ENCODE results near the gene KIAA0513.

Gene KIAA0513

DNA sequence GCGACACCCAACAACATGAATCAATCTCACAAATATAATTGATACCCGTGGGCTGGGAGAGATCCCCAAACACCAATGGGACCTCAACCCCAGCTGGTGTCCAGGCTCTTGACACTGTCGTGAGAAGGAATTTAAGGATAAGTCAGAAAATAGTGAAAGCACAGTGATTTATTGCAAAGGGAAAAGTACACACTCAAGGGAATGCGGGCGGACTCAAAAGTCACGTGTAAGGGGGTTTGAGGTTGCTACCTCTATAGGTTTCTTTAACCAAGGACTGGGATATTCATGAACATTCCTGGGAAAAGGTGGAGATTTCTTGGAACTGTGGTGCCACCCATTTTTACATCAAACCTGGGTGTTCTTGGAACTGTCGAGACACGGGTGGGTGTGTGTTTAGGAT is 10.0 kb upstream of the KIAA0513 start:
- no peak for DNase-seq (ENCODE audit: low spot score)
- no peak for TF ChIP-seq CTCF (IDR thresholded peaks at IDR 0.05; ENCODE audit: extremely low read depth, insufficient read depth, missing control alignments)
- in situ Hi-C loops (cut with MboI; ENCODE audit: low pct_unique_long_range_greater_than_20kb, low sequenced_read_pairs, unreplicated experiment): no loop called here

DNA sequence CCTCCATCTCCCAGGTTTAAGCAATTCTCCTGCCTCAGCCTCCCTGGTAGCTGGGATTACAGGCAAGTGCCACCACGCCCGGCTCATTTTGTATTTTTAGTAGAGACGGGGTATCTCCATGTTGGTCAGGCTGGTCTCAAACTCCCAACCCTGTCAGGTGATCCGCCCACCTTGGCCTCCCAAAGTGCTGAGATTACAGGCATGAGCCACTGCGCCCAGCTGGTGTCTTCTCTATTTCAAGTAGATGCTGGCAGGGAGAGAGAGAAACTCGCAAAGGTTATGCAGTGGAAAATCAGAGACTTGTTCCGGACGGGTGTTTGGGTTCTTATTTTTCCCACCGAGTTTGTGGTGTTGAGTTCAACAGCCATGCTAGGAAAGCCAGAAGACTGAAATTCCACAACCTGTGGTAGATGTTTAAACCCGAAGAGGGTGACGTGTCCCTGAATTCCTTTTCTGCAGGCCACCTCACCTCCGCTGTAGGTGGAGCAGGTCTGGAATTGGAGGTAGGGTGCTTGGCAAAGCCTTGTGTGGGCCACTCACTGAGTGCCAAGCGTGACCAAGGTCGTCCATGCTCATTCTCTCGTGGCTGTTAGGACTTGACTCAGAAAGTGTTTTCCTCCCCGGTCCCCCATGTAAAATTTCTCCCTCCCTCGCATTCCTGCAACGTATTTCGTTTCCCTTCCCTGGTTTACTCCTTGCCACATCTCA is 8.9 kb upstream of the KIAA0513 start:
- no peak for TF ChIP-seq CTCF (IDR thresholded peaks at IDR 0.05; ENCODE audit: extremely low read depth, insufficient read depth, missing control alignments)
- in situ Hi-C loops (cut with MboI; ENCODE audit: low pct_unique_long_range_greater_than_20kb, low sequenced_read_pairs, unreplicated experiment): no loop called here
- DNase-seq (ENCODE audit: low spot score): no peak

DNA sequence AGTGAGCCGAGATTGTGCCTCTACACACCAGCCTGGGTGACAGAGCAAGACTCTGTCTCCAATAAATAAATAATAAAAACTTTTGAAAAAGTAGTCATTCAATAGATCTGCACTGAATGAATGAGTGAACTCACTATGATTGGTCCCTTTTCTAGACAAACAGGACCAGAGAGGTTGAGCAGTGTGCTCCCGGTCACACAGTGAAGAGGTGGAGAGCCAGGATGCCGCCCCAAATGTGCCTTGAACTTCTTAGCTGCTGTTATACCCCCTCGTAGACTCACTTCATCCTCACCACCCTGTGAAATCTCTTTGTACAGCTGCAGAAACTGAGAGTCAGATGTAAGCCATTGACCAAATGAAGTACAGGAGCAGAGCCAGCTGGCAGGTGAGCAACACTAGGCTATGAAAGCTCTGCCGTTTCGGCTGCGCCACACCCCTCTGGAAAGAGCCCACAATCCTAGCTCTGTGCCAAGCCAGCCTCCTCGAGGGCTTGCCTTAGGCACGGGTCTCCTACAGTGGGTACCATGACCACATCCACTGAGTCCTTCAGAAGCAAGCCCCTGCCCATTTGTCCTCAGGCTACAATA is 7.8 kb upstream of the KIAA0513 start:
- no peak for TF ChIP-seq CTCF (IDR thresholded peaks at IDR 0.05; ENCODE audit: extremely low read depth, insufficient read depth, missing control alignments)
- in situ Hi-C loops (cut with MboI; ENCODE audit: low pct_unique_long_range_greater_than_20kb, low sequenced_read_pairs, unreplicated experiment): no loop called here
- DNase-seq (ENCODE audit: low spot score): no peak

DNA sequence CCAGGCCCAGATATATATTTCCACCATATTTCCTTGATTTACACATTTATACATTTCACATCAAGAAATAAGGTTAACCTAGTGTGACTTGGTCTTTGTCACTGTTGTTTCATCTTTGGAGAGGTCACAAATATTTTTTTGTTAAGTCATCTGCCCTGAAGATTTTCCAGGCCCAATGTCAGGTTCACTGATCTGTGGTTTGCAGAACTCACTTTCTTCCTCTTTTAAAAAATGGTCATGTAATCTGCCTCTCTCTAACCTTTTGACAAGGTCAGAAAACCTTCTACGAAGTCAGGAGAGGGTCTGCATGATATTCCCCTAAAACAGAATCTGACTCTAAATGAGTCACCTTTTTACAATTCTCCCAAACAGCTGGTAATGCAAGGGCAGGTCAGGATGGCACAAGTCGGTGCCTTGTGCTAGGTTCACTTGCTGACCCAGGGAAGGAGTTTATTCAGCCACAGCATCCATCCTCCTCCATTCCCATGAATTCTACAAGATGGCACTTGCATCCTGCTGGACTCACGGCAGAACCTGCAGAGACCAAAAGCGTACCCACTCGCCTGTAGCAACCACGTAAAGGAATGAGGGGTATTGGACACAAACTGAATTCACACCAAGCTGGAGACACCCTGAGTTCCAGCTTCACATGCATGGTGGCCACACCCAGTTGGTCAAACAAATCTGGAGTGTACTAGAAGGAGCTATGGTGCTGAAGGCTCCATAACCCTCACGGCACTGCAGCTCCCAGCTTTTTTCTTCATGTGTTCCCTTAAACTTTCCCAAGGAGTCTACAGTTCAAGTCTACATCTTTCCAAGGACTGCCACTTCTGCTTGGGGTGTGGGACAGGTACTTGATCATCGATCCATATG is 1.6 kb upstream of the KIAA0513 start:
- no peak for TF ChIP-seq CTCF (IDR thresholded peaks at IDR 0.05; ENCODE audit: extremely low read depth, insufficient read depth, missing control alignments)
- in situ Hi-C loops (cut with MboI; ENCODE audit: low pct_unique_long_range_greater_than_20kb, low sequenced_read_pairs, unreplicated experiment): no loop called here
- no peak for DNase-seq (ENCODE audit: low spot score)

DNA sequence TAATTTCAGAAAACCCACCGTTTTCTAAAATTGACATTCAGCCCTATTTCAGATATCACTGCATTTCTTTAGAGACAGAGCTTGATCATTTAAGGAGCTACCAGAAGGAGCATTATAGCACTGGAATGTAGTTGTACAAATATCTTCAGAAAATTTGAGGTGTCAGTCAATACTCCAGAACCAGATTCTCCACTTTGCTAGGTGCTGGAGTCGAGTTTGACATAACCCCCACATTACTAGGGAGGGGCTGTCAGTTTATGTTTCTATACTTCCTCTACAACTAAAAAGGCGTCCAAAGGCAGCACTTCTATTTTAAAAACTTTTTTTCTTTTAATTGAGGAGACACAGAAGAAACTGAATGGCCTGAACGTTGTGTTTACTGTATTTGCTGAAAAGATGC is 892 bp upstream of the KIAA0513 start:
- TF ChIP-seq CTCF (IDR thresholded peaks at IDR 0.05; ENCODE audit: extremely low read depth, insufficient read depth, missing control alignments): no peak
- DNase-seq (ENCODE audit: low spot score): no peak
- in situ Hi-C loops (cut with MboI; ENCODE audit: low pct_unique_long_range_greater_than_20kb, low sequenced_read_pairs, unreplicated experiment): no loop called here

GRCh38 chr16:85027958-85028684 is 526 bp downstream of the KIAA0513 start:
- peak; percentile 36 for DNase-seq (ENCODE audit: low spot score)
- TF ChIP-seq CTCF (IDR thresholded peaks at IDR 0.05; ENCODE audit: extremely low read depth, insufficient read depth, missing control alignments): peak; percentile 44
- in situ Hi-C loops (cut with MboI; ENCODE audit: low pct_unique_long_range_greater_than_20kb, low sequenced_read_pairs, unreplicated experiment): no loop called here
